ENCODE data around the gene SERINC2. TPM values are rescaled to one million over a fixed set of nuclear protein-coding genes. Genes with fewer than 3 reads are reported as not detected.
A peak's percentile ranks its signal among the peaks of the same experiment; 100 is the strongest.

The SERINC2 gene
- total and polyA plus RNA-seq, 9 of the 15 experiments (the other 6 are each of a cell fraction or from before 2014, with no cell fraction given): 0.07 to 1.2 (median 0.70) TPM; not detected in 2

DNA sequence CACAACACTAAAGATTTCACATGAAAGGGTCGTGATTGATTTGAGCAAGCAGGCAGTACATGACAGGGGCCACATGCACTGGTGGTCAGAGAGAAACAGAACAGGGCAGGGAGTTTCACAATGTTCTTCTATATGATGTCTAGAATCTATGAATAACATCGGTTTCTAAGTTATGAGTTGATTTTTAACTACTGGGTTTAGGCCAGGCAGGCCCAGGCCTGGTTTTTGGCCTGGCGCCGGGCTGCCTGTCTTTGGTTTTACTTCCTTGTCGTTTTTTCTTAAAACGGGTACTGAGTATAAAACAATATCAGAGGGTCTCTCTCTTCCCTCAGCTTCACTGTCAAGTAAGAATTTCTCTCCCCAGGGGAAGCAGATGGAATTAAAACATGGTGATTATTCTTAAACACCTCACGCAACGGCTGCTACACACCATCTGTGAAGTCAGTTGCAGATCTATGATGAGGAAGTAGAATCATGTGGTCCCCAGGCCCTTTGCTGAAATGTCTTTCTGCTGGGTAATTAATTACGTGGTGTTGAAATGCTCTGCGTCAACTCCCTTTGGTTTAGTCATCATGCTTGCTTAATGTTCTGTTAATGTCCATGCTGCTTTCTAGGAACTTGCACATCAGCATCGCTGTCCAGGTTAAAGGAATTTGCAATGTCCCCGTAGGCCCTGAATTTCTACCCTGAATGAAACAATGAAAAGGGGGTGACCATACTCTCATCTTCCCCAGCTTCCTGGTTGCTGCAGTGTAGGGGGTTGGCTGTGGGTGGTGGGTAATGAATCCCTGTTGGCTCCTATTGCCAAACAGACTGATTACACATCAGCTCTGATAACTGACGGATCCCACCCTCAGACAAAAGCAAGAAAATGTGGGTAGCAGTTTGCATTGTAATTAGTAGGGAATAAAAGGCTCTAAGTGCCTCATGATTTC, 70.3 kb downstream of the SERINC2 start (continued):
- no peak for TF ChIP-seq NR2C1 (IDR thresholded peaks at IDR 0.05)
- no peak for TF ChIP-seq NR2C1 (tag; IDR thresholded peaks at IDR 0.05)
- TF ChIP-seq, protein P1, sequence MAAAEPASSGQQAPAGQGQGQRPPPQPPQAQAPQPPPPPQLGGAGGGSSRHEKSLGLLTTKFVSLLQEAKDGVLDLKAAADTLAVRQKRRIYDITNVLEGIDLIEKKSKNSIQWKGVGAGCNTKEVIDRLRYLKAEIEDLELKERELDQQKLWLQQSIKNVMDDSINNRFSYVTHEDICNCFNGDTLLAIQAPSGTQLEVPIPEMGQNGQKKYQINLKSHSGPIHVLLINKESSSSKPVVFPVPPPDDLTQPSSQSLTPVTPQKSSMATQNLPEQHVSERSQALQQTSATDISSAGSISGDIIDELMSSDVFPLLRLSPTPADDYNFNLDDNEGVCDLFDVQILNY (CRISPR knock-in tag; IDR thresholded peaks at IDR 0.05): no peak
- no peak for TF ChIP-seq NFIX (CRISPR knock-in tag; IDR thresholded peaks at IDR 0.05; ENCODE audit: low read depth)
- no peak for TF ChIP-seq ZBED1 (IDR thresholded peaks at IDR 0.05)
- TF ChIP-seq ZNF76 (CRISPR knock-in tag; IDR thresholded peaks at IDR 0.05; ENCODE audit: borderline replicate concordance): no peak
- no peak for TF ChIP-seq FOXJ3 (CRISPR knock-in tag; IDR thresholded peaks at IDR 0.05)
- 0 out of 2 replicates have a peak, but pooled peaks have one; percentile 58 for TF ChIP-seq FOXJ2 (tag; IDR thresholded peaks at IDR 0.05)
- TF ChIP-seq HNRNPH1 (optimal IDR thresholded peaks at IDR 0.05; ENCODE audit: low read depth, low read length): no peak
- no peak for TF ChIP-seq RBBP5 (IDR thresholded peaks at IDR 0.05; ENCODE audit: borderline replicate concordance, insufficient read depth, low read length, poor library complexity, severe bottlenecking)
- TF ChIP-seq, protein P2, sequence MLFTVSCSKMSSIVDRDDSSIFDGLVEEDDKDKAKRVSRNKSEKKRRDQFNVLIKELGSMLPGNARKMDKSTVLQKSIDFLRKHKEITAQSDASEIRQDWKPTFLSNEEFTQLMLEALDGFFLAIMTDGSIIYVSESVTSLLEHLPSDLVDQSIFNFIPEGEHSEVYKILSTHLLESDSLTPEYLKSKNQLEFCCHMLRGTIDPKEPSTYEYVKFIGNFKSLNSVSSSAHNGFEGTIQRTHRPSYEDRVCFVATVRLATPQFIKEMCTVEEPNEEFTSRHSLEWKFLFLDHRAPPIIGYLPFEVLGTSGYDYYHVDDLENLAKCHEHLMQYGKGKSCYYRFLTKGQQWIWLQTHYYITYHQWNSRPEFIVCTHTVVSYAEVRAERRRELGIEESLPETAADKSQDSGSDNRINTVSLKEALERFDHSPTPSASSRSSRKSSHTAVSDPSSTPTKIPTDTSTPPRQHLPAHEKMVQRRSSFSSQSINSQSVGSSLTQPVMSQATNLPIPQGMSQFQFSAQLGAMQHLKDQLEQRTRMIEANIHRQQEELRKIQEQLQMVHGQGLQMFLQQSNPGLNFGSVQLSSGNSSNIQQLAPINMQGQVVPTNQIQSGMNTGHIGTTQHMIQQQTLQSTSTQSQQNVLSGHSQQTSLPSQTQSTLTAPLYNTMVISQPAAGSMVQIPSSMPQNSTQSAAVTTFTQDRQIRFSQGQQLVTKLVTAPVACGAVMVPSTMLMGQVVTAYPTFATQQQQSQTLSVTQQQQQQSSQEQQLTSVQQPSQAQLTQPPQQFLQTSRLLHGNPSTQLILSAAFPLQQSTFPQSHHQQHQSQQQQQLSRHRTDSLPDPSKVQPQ (CRISPR knock-in tag; IDR thresholded peaks at IDR 0.05; ENCODE audit: borderline replicate concordance): no peak
- TF ChIP-seq SMARCE1 (IDR thresholded peaks at IDR 0.05): peak; percentile 90; the same call in 1 of the 2 replicates
- TF ChIP-seq, protein P3, sequence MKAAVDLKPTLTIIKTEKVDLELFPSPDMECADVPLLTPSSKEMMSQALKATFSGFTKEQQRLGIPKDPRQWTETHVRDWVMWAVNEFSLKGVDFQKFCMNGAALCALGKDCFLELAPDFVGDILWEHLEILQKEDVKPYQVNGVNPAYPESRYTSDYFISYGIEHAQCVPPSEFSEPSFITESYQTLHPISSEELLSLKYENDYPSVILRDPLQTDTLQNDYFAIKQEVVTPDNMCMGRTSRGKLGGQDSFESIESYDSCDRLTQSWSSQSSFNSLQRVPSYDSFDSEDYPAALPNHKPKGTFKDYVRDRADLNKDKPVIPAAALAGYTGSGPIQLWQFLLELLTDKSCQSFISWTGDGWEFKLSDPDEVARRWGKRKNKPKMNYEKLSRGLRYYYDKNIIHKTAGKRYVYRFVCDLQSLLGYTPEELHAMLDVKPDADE (conservative IDR thresholded peaks at IDR 0.05; ENCODE audit: control insufficient read depth, low read depth, low read length): no peak
- no peak for TF ChIP-seq PHF20 (IDR thresholded peaks at IDR 0.05; ENCODE audit: partially characterized antibody)
- TF ChIP-seq SP1 (CRISPR knock-in tag; IDR thresholded peaks at IDR 0.05): no peak
- TF ChIP-seq, protein P4, sequence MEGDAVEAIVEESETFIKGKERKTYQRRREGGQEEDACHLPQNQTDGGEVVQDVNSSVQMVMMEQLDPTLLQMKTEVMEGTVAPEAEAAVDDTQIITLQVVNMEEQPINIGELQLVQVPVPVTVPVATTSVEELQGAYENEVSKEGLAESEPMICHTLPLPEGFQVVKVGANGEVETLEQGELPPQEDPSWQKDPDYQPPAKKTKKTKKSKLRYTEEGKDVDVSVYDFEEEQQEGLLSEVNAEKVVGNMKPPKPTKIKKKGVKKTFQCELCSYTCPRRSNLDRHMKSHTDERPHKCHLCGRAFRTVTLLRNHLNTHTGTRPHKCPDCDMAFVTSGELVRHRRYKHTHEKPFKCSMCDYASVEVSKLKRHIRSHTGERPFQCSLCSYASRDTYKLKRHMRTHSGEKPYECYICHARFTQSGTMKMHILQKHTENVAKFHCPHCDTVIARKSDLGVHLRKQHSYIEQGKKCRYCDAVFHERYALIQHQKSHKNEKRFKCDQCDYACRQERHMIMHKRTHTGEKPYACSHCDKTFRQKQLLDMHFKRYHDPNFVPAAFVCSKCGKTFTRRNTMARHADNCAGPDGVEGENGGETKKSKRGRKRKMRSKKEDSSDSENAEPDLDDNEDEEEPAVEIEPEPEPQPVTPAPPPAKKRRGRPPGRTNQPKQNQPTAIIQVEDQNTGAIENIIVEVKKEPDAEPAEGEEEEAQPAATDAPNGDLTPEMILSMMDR (IDR thresholded peaks at IDR 0.05 in 2 of 3, conservative IDR thresholded peaks at IDR 0.05 in 1 of 3; ENCODE audit: insufficient read depth in 2 of 3, low read depth in 1 of 3, low read length in 3 of 3): no peak
- TF ChIP-seq HMGN3 (IDR thresholded peaks at IDR 0.05; ENCODE audit: borderline replicate concordance, extremely low read depth, insufficient read length, low read depth, low read length): no peak
- TF ChIP-seq, protein P5, sequence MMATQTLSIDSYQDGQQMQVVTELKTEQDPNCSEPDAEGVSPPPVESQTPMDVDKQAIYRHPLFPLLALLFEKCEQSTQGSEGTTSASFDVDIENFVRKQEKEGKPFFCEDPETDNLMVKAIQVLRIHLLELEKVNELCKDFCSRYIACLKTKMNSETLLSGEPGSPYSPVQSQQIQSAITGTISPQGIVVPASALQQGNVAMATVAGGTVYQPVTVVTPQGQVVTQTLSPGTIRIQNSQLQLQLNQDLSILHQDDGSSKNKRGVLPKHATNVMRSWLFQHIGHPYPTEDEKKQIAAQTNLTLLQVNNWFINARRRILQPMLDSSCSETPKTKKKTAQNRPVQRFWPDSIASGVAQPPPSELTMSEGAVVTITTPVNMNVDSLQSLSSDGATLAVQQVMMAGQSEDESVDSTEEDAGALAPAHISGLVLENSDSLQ (IDR thresholded peaks at IDR 0.05): peak; percentile 88
- TF ChIP-seq RBM14 (IDR thresholded peaks at IDR 0.05; ENCODE audit: borderline replicate concordance, insufficient read depth, low read depth, low read length): no peak

All from K562 (cell line).